H1 (cell line): Measurements from ENCODE around the gene KSR2. TPM values are rescaled to one million over a fixed set of nuclear protein-coding genes. Genes with fewer than 3 reads are reported as not detected.

Experiments
- CTCF ChIA-PET: fragments of 300-600 bp; sonication (Branson Sonifier 250); formaldehyde crosslinking; loops from one replicate; lab custom pipeline; 2021; ENCODE audit not compliant: partially characterized antibody; lab: Charles Lee
- POLR2A ChIA-PET: fragments of 300-600 bp; sonication (Branson Sonifier 250); formaldehyde crosslinking; loops from one replicate; lab custom pipeline; 2021; ENCODE audit warnings: inconsistent platforms; ENCODE audit not compliant: partially characterized antibody; lab: Charles Lee
- DNase-seq, 2 experiments: peaks; one replicate each; pipeline versions ENCODE4 v3.0.0 to v3.0.0-alpha.2; 2010 to 2022; ENCODE audit warnings: low spot score in 2 of 2, low read depth in 1 of 2, mixed read lengths in 1 of 2
- FAIRE-seq: peaks from 2 replicates; lab custom pipeline; 2011; peaks lifted over from hg19 to GRCh38; lab: Jason Lieb, UNC
- H2AFZ ChIP-seq: 2 replicates; pipeline ENCODE4 v1.8.1; 2012; ENCODE audit warnings: low read length, inconsistent platforms
- H2AK5ac ChIP-seq: 2 replicates; pipeline ENCODE4 v1.6.1; 2013; ENCODE audit warnings: low read depth, low read length
- H2BK120ac ChIP-seq: replicated peaks from 2 replicates; pipeline ENCODE3; 2013; ENCODE audit warnings: low read depth, low read length, inconsistent platforms
- H2BK12ac ChIP-seq: 2 replicates; pipeline ENCODE4 v1.6.1; 2013; ENCODE audit warnings: low read depth, low read length
- H2BK15ac ChIP-seq: 2 replicates; pipeline ENCODE4 v1.6.1; 2013; ENCODE audit warnings: low read length
- H2BK20ac ChIP-seq: 2 replicates; pipeline ENCODE4 v1.6.1; 2013; ENCODE audit warnings: low read length
- H2BK5ac ChIP-seq: 2 replicates; pipeline ENCODE4 v1.6.1; 2013; ENCODE audit warnings: low read depth, low read length
- H3K14ac ChIP-seq: 2 replicates; pipeline ENCODE4 v1.6.1; 2013; ENCODE audit warnings: inconsistent platforms; ENCODE audit not compliant: insufficient read length
- H3K18ac ChIP-seq: 2 replicates; pipeline ENCODE4 v1.6.1; 2013; ENCODE audit warnings: low read length; ENCODE audit errors: extremely low read depth
- H3K23ac ChIP-seq: 2 replicates; pipeline ENCODE4 v1.6.1; 2013; ENCODE audit warnings: inconsistent platforms; ENCODE audit not compliant: insufficient read length
- H3K23me2 ChIP-seq: 2 replicates; pipeline ENCODE4 v1.6.1; 2013; ENCODE audit warnings: low read depth, low read length
- H3K27ac ChIP-seq: 2 replicates; pipeline ENCODE4 v1.6.1; 2011; ENCODE audit warnings: low read depth, low read length, inconsistent platforms
- H3K27me3 ChIP-seq, 4 experiments: replicated peaks in 1 of 4; 1 replicate in 1 of 4; 2 replicates in 3 of 4; pipeline versions ENCODE4 v1.6.1 to v1.8.1; 2011 to 2013; ENCODE audit warnings: low read length in 3 of 4, mild to moderate bottlenecking in 3 of 4, inconsistent platforms in 2 of 4, mixed read lengths in 2 of 4, moderate library complexity in 1 of 4; ENCODE audit not compliant: control insufficient read depth in 3 of 4, insufficient read depth in 3 of 4; ENCODE audit errors: extremely low read depth in 1 of 4
- H3K36me3 ChIP-seq, 4 experiments: 2 replicates each; pipeline versions ENCODE4 v1.6.1 to v1.8.1; 2011 to 2013; ENCODE audit warnings: mild to moderate bottlenecking in 4 of 4, low read length in 3 of 4, moderate library complexity in 2 of 4, control low read depth in 1 of 4, inconsistent platforms in 1 of 4; ENCODE audit not compliant: insufficient read depth in 4 of 4, control insufficient read depth in 2 of 4
- H3K4ac ChIP-seq: replicated peaks from 2 replicates; pipeline ENCODE3; 2013; ENCODE audit warnings: low read length, low read depth, mixed read lengths, inconsistent platforms; ENCODE audit not compliant: insufficient read length
- H3K4me1 ChIP-seq, 4 experiments: replicated peaks in 1 of 4; 1 replicate in 1 of 4; 2 replicates in 3 of 4; pipeline versions ENCODE4 v1.6.1 to v1.8.1; 2011 to 2013; ENCODE audit warnings: low read length in 3 of 4, inconsistent platforms in 2 of 4, mixed read lengths in 1 of 4; ENCODE audit not compliant: insufficient read depth in 4 of 4, control insufficient read depth in 3 of 4
- H3K4me2 ChIP-seq, 2 experiments: 2 replicates each; pipeline versions ENCODE4 v1.6.1 to v1.8.1; 2011 to 2013; ENCODE audit warnings: low read depth in 2 of 2, low read length in 2 of 2, control low read depth in 1 of 2, inconsistent platforms in 1 of 2, mild to moderate bottlenecking in 1 of 2; ENCODE audit not compliant: insufficient read depth in 1 of 2
- H3K4me3 ChIP-seq, 4 experiments: fragments of 200-600, 300-600 bp in 1 of 4; sonication (generic), shearing (Covaris generic), sonication (Bioruptor Twin) in 1 of 4; 2 replicates each; pipeline versions ENCODE4 v1.5.1 to v1.8.1; 2011 to 2016; ENCODE audit warnings: low read length in 4 of 4, low read depth in 3 of 4, control low read depth in 2 of 4, inconsistent platforms in 2 of 4, mild to moderate bottlenecking in 2 of 4, mixed read lengths in 1 of 4, moderate library complexity in 1 of 4; ENCODE audit not compliant: insufficient read depth in 2 of 4; ENCODE audit errors: extremely low read depth in 1 of 4
- H3K56ac ChIP-seq: replicated peaks from 2 replicates; pipeline ENCODE3; 2013; ENCODE audit warnings: low read depth, mild to moderate bottlenecking, mixed read lengths, low read length, inconsistent platforms; ENCODE audit not compliant: insufficient read length
- H3K79me1 ChIP-seq: 2 replicates; pipeline ENCODE4 v1.6.1; 2013; ENCODE audit warnings: low read depth, low read length, control low read depth
- H3K79me2 ChIP-seq, 2 experiments: 2 replicates each; pipeline versions ENCODE4 v1.6.1 to v1.8.1; 2012 to 2013; ENCODE audit warnings: low read length in 2 of 2, mild to moderate bottlenecking in 2 of 2, inconsistent platforms in 1 of 2; ENCODE audit not compliant: insufficient read depth in 2 of 2, control insufficient read depth in 1 of 2
- H3K9ac ChIP-seq, 4 experiments: replicated peaks in 1 of 4; 1 replicate in 1 of 4; 2 replicates in 3 of 4; pipeline versions ENCODE4 v1.6.1 to v1.8.1; 2011 to 2013; ENCODE audit warnings: low read depth in 3 of 4, low read length in 3 of 4, control low read depth in 2 of 4, mild to moderate bottlenecking in 2 of 4, moderate library complexity in 2 of 4, inconsistent platforms in 1 of 4; ENCODE audit errors: extremely low read depth in 1 of 4
- H3K9me3 ChIP-seq, 2 experiments: 2 replicates each; pipeline versions ENCODE4 v1.6.1 to v1.8.1; 2012 to 2013; ENCODE audit warnings: mild to moderate bottlenecking in 2 of 2, moderate library complexity in 2 of 2, control low read depth in 1 of 2, inconsistent platforms in 1 of 2, low read depth in 1 of 2, low read length in 1 of 2, mixed read lengths in 1 of 2; ENCODE audit not compliant: insufficient read depth in 2 of 2
- H4K20me1 ChIP-seq, 2 experiments: replicated peaks in 1 of 2; 2 replicates each; pipeline versions ENCODE3 to v1.8.1; 2011 to 2013; ENCODE audit warnings: inconsistent platforms in 2 of 2, low read length in 2 of 2, mild to moderate bottlenecking in 1 of 2; ENCODE audit not compliant: insufficient read depth in 2 of 2, control insufficient read depth in 1 of 2
- H4K5ac ChIP-seq: 2 replicates; pipeline ENCODE4 v1.6.1; 2013; ENCODE audit warnings: low read length, low read depth, mixed read lengths, inconsistent platforms; ENCODE audit not compliant: insufficient read length
- H4K8ac ChIP-seq: 2 replicates; pipeline ENCODE4 v1.8.0; 2013; ENCODE audit warnings: mild to moderate bottlenecking, moderate library complexity, low read length, inconsistent platforms; ENCODE audit not compliant: insufficient read depth; ENCODE audit errors: extremely low read depth
- H4K91ac ChIP-seq: replicated peaks from 2 replicates; pipeline ENCODE3; 2013; ENCODE audit warnings: low read length, mixed read lengths, inconsistent platforms; ENCODE audit not compliant: insufficient read length
- BRCA1 ChIP-seq: IDR thresholded peaks from 2 replicates; pipeline ENCODE4 v1.6.1; 2012; ENCODE audit warnings: low read depth, low read length, improper control_type of control experiment
- CBX5 ChIP-seq: fragments of 300-800, 300-1000 bp; sonication (generic); IDR thresholded peaks from 2 replicates; pipeline ENCODE4 v1.7.1; 2016; ENCODE audit warnings: antibody characterized with exemption, low read length, low read depth
- CEBPB ChIP-seq: IDR thresholded peaks from 2 replicates; pipeline ENCODE4 v1.6.1; 2012; ENCODE audit warnings: low read depth, low read length
- CHD2 ChIP-seq: IDR thresholded peaks from 2 replicates; pipeline ENCODE4 v1.6.1; 2012; ENCODE audit warnings: low read length, improper control_type of control experiment
- CTBP2 ChIP-seq: IDR thresholded peaks from 2 replicates; pipeline ENCODE4 v1.7.0; 2011; ENCODE audit warnings: borderline replicate concordance, mild to moderate bottlenecking, moderate library complexity, mixed read lengths, low read length; ENCODE audit not compliant: insufficient read depth, insufficient read length
- GTF2F1 ChIP-seq: IDR thresholded peaks from 2 replicates; pipeline ENCODE4 v1.6.1; 2012; ENCODE audit warnings: low read depth, low read length, improper control_type of control experiment, borderline replicate concordance
- MAFK ChIP-seq: IDR thresholded peaks from 2 replicates; pipeline ENCODE4 v1.6.1; 2012; ENCODE audit warnings: low read depth, mild to moderate bottlenecking, improper control_type of control experiment, low read length
- RBBP5 ChIP-seq: IDR thresholded peaks from 2 replicates; pipeline ENCODE4 v1.7.1; 2012; ENCODE audit warnings: low read depth, mild to moderate bottlenecking, inconsistent platforms, low read length, moderate library complexity, borderline replicate concordance
- SIX5 ChIP-seq: IDR thresholded peaks from 2 replicates; pipeline ENCODE4 v1.6.1; 2011; ENCODE audit warnings: mild to moderate bottlenecking, low read depth, low read length
- SUZ12 ChIP-seq: fragments of 200-600 bp; sonication (generic); IDR thresholded peaks from 2 replicates; pipeline ENCODE4 v1.6.1; 2012; ENCODE audit warnings: mild to moderate bottlenecking, inconsistent platforms, low read length, moderate library complexity, mixed read lengths
- ZNF274 ChIP-seq: IDR thresholded peaks from 2 replicates; pipeline ENCODE4 v1.7.0; 2012; ENCODE audit warnings: low read length, borderline replicate concordance; ENCODE audit errors: extremely low read depth
- WGBS, 2 experiments: shearing (Covaris generic) in 1 of 2; methylation state at CpG; one replicate each; pipeline versions ENCODE4 v1.1.6 to v1.1.7; 2013 to 2015; ENCODE audit warnings: low lambda C conversion rate in 2 of 2, mixed read lengths in 2 of 2, inconsistent platforms in 1 of 2, low coverage in 1 of 2, missing lambda C conversion rate in 1 of 2; ENCODE audit not compliant: insufficient replicate concordance in 2 of 2, insufficient coverage in 1 of 2, insufficient read length in 1 of 2; ENCODE audit errors: extremely low coverage in 1 of 2, missing lambda C conversion rate in 1 of 2; 5-methylcytosine and 5-hydroxymethylcytosine counted together
- polyA plus RNA-seq, 7 experiments: library from polyadenylated mRNA; depleted of rRNA in 3 of 7; stranded (reverse) in 5 of 7; unstranded in 2 of 7; fragments of >200 nt in 5 of 7; fragments of 200-250 nt in 2 of 7; gene quantifications; 1 replicate in 5 of 7; 2 replicates in 1 of 7; 4 replicates in 1 of 7; pipeline versions ENCODE4 v1.2.1 to v1.2.3, GENCODE V29; 2011 to 2013; ENCODE audit warnings: missing spikeins in 2 of 7, mixed read lengths in 2 of 7
- total RNA-seq: library from RNA; stranded (reverse); fragmentation: NEBNext Ultra II Directional; extraction: Animal tissue kit (Norgen Biotek cat#: 25700); gene quantifications from 2 replicates; pipeline ENCODE4 v1.2.1, GENCODE V29; 2021
- TF ChIP-seq, protein P1 (sequence below): IDR thresholded peaks from 2 replicates; pipeline ENCODE4 v1.6.1; 2012; ENCODE audit warnings: low read length, inconsistent platforms
- TF ChIP-seq, protein P2 (sequence below): IDR thresholded peaks from 2 replicates; pipeline ENCODE4 v1.6.1; 2012; ENCODE audit warnings: inconsistent platforms

Gene KSR2
- total and polyA plus RNA-seq, 2 of the 8 experiments (the other 6 are each of a cell fraction or from before 2014, with no cell fraction given) = 0.74 to 2.2 TPM

- H2BK120ac ChIP-seq = no peak overlapping the region
- no peak overlapping the region for H4K5ac ChIP-seq
- H3K9me3 ChIP-seq = no peaks in the 10 kb centered on the region
- no peaks in the 10 kb centered on the region for H3K79me2 ChIP-seq
- no peak overlapping the region for H3K4me3 ChIP-seq
- no peak overlapping the region for H2AFZ ChIP-seq
- H4K8ac ChIP-seq = no peak overlapping the region
- no peak overlapping the region for H2BK5ac ChIP-seq
- H2BK20ac ChIP-seq = no peak overlapping the region
- H3K23ac ChIP-seq = no peak overlapping the region
- FAIRE-seq = no peak
- WGBS, 2 experiments = 87% methylated on average over 4 of the region's 4 CpGs; no CpG with 5 or more reads in 1 of the 2 experiments
- no peak overlapping the region for H2BK12ac ChIP-seq
- H2AK5ac ChIP-seq = no peak overlapping the region
- no peak overlapping the region for H2BK15ac ChIP-seq
- no peak overlapping the region for H3K18ac ChIP-seq
- no peak overlapping the region for H3K56ac ChIP-seq
- H3K9ac ChIP-seq = no peak overlapping the region
- no peak overlapping the region for H3K4me2 ChIP-seq
- H3K36me3 ChIP-seq = no peaks in the 10 kb centered on the region
- no peaks in the 10 kb centered on the region for H3K4me1 ChIP-seq
- CTCF ChIA-PET = interaction anchor here (0.5 to 1.5 kb wide), 8 partner anchors 14 to 469 kb away, joined by 3 to 4 read pairs (median 3); no protein-coding TSS in a partner anchor
- DNase-seq = no peak
- no peak overlapping the region for H3K27ac ChIP-seq
- no peak overlapping the region for H3K14ac ChIP-seq
- POLR2A ChIA-PET = no interaction called here
- H3K23me2 ChIP-seq = no peaks in the 10 kb centered on the region
- no peak overlapping the region for H4K91ac ChIP-seq
- H4K20me1 ChIP-seq = no peaks in the 10 kb centered on the region
- H3K27me3 ChIP-seq = no peaks in the 10 kb centered on the region
- H3K4ac ChIP-seq = no peak overlapping the region
- H3K79me1 ChIP-seq = no peaks in the 10 kb centered on the region
- TF ChIP-seq MAFK (no peak), CTBP2 (no peak), CBX5 (no peak), RBBP5 (no peak), CEBPB (no peak), ZNF274 (no peak), CHD2 (no peak), SIX5 (no peak), SUZ12 (no peak), BRCA1 (no peak), GTF2F1 (no peak)
- TF ChIP-seq, protein P1, sequence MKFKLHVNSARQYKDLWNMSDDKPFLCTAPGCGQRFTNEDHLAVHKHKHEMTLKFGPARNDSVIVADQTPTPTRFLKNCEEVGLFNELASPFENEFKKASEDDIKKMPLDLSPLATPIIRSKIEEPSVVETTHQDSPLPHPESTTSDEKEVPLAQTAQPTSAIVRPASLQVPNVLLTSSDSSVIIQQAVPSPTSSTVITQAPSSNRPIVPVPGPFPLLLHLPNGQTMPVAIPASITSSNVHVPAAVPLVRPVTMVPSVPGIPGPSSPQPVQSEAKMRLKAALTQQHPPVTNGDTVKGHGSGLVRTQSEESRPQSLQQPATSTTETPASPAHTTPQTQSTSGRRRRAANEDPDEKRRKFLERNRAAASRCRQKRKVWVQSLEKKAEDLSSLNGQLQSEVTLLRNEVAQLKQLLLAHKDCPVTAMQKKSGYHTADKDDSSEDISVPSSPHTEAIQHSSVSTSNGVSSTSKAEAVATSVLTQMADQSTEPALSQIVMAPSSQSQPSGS = no peak
- TF ChIP-seq, protein P2, sequence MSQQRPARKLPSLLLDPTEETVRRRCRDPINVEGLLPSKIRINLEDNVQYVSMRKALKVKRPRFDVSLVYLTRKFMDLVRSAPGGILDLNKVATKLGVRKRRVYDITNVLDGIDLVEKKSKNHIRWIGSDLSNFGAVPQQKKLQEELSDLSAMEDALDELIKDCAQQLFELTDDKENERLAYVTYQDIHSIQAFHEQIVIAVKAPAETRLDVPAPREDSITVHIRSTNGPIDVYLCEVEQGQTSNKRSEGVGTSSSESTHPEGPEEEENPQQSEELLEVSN = no peak
These were observed 396.0 kb downstream of the KSR2 start for GRCh38 chr12:117572755-117573154.
